Measurements from ENCODE around the gene ZNF260. TPM values are rescaled to one million over a fixed set of nuclear protein-coding genes. Genes with fewer than 3 reads are reported as not detected.
"Not testable (repeated sequence)": the region's sequence is repeated elsewhere in the genome, so short reads cannot be mapped to it uniquely, and the experiment has no call there.

ZNF260 gene
- total and polyA plus RNA-seq, 2 of the 13 experiments (the other 11 are each of a cell fraction or from before 2014, with no cell fraction given): 2.8 to 10.5 TPM

DNA sequence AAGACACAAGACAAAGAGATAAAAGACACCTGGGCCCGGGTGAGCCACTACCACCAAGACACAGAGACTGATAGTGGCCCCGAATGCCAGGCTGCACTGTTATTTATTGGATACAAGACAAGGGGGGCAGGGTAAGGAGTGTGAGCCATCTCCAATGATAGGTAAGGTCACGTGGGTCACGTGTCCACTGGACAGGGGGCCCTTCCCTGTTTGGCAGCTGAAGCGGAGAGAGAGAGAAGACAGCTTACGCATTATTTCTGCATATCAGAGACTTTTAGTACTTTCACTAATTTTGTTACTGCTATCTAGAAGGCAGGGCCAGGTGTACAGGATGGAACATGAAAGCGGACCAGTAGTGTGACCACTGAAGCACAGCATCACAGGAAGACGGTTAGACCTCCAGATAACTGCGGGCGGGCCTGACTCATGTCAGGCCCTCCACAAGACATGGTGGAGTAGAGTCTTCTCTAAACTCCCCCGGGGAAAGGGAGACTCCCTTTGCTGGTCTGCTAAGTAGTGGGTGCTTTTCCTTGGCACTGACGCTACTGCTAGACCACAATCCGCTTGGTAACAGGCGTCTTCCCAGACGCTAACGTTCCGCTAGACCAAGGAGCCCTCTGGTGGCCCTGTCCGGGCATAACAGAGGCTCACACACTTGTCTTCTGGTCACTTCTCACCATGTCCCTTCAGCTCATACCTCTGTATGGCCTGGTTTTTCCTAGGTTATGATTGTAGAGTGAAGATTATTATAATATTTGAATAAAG lies 35.2 kb downstream of the ZNF260 start:
- H3K36me3 ChIP-seq (replicated peaks in 1 of 2; ENCODE audit: control insufficient read depth in 1 of 2, insufficient read depth in 2 of 2, low read length in 2 of 2); ATAC-seq; H3K4me2 ChIP-seq (ENCODE audit: low read depth, low read length); H3K4me3 ChIP-seq (replicated peaks in 1 of 3; ENCODE audit: insufficient read depth in 1 of 3, low read depth in 2 of 3, low read length in 3 of 3); in situ Hi-C loops (cut with HindIII; ENCODE audit: extremely low pct_ligation_motif_present, low pct_unique_long_range_greater_than_20kb); H4K20me1 ChIP-seq (ENCODE audit: insufficient read depth, low read length); H3K27ac ChIP-seq (ENCODE audit: extremely low read length, insufficient read depth, low read length); H3K4me1 ChIP-seq (ENCODE audit: insufficient read depth, low read length); H2AFZ ChIP-seq (ENCODE audit: low read length); H3K9ac ChIP-seq (ENCODE audit: insufficient read depth, low read depth, low read length); H3K27me3 ChIP-seq (ENCODE audit: control insufficient read depth in 1 of 2, insufficient read depth in 2 of 2, low read length in 2 of 2); BruUV-seq (replicated peaks): not testable (repeated sequence)
- WGBS (ENCODE audit: low lambda C conversion rate): 54% methylated on average over 18 of the region's 18 CpGs
- FAIRE-seq: peak; percentile 56
- POLR2A ChIA-PET: interaction anchor here (1.0 kb wide), 1 partner anchor 36 kb away, joined by 3 read pairs; the partner anchor contains the start of gene ZNF260
- peak; percentile 58 for DNase-seq (ENCODE audit: low spot score)
- TF ChIP-seq, protein P1, sequence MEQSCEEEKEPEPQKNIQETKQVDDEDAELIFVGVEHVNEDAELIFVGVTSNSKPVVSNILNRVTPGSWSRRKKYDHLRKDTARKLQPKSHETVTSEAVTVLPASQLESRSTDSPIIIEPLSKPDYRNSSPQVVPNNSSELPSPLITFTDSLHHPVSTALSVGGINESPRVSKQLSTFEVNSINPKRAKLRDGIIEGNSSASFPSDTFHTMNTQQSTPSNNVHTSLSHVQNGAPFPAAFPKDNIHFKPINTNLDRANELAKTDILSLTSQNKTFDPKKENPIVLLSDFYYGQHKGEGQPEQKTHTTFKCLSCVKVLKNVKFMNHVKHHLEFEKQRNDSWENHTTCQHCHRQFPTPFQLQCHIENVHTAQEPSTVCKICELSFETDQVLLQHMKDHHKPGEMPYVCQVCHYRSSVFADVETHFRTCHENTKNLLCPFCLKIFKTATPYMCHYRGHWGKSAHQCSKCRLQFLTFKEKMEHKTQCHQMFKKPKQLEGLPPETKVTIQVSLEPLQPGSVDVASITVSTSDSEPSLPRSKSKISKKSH (CRISPR knock-in tag; IDR thresholded peaks at IDR 0.05; ENCODE audit: borderline replicate concordance): peak; percentile 95
- TF ChIP-seq SALL1 (CRISPR knock-in tag; IDR thresholded peaks at IDR 0.05) (peak; percentile 21; the same call in 1 of the 2 replicates), RBAK (CRISPR knock-in tag; IDR thresholded peaks at IDR 0.05) (0 out of 2 replicates have a peak, but pooled peaks have one; percentile 29), KDM2A (CRISPR knock-in tag; IDR thresholded peaks at IDR 0.05; ENCODE audit: borderline replicate concordance, low read depth) (peak; percentile 79; the same call in 1 of the 2 replicates), ZNF280D (CRISPR knock-in tag; IDR thresholded peaks at IDR 0.05) (peak; percentile 59; the same call in 1 of the 2 replicates), ZMYM4 (CRISPR knock-in tag; IDR thresholded peaks at IDR 0.05) (peak; percentile 35; the same call in 1 of the 2 replicates), CTCF (CRISPR knock-in tag; IDR thresholded peaks at IDR 0.05) (peak; percentile 86), STAG1 (CRISPR knock-in tag; IDR thresholded peaks at IDR 0.05) (peak; percentile 87), ZNF143 (CRISPR knock-in tag; IDR thresholded peaks at IDR 0.05) (peak; percentile 38; the same call in 1 of the 2 replicates), CBX5 (CRISPR knock-in tag; IDR thresholded peaks at IDR 0.05; ENCODE audit: borderline replicate concordance) (peak; percentile 76; the same call in 1 of the 2 replicates), RAD21 (CRISPR knock-in tag; IDR thresholded peaks at IDR 0.05) (peak; percentile 73), CBX1 (IDR thresholded peaks at IDR 0.05; ENCODE audit: low read depth) (peak; percentile 44), THAP11 (CRISPR knock-in tag; IDR thresholded peaks at IDR 0.05) (peak; percentile 67), SMC3 (IDR thresholded peaks at IDR 0.05; ENCODE audit: low read length) (peak; percentile 81)
- TF ChIP-seq, protein P2, sequence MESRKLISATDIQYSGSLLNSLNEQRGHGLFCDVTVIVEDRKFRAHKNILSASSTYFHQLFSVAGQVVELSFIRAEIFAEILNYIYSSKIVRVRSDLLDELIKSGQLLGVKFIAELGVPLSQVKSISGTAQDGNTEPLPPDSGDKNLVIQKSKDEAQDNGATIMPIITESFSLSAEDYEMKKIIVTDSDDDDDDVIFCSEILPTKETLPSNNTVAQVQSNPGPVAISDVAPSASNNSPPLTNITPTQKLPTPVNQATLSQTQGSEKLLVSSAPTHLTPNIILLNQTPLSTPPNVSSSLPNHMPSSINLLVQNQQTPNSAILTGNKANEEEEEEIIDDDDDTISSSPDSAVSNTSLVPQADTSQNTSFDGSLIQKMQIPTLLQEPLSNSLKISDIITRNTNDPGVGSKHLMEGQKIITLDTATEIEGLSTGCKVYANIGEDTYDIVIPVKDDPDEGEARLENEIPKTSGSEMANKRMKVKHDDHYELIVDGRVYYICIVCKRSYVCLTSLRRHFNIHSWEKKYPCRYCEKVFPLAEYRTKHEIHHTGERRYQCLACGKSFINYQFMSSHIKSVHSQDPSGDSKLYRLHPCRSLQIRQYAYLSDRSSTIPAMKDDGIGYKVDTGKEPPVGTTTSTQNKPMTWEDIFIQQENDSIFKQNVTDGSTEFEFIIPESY (CRISPR knock-in tag; IDR thresholded peaks at IDR 0.05): peak; percentile 71
- H3K9me3 ChIP-seq (ENCODE audit: low read length): peaks cover 18% of the 10 kb centered on the region
- intact Hi-C loops (cut with micrococcal nuclease; ENCODE audit: unreplicated experiment): loop anchor here (10.0 kb wide), 1 partner anchor 368 kb away; no protein-coding TSS in a partner anchor
- H3K79me2 ChIP-seq (ENCODE audit: insufficient read depth, low read length): peaks cover 12% of the 10 kb centered on the region
- CTCF ChIA-PET (ENCODE audit: low intra/inter-chr PET ratio, low total read pairs): interaction anchor here (0.9 to 1.1 kb wide), 2 partner anchors 178 to 365 kb away, joined by 3 read pairs; no protein-coding TSS in a partner anchor

Measured in HepG2 (cell line).